ENCODE measurements around the gene HSPA2. TPM values are rescaled to one million over a fixed set of nuclear protein-coding genes. Genes with fewer than 3 reads are reported as not detected.

HSPA2 gene
- total and polyA plus RNA-seq, 2 of the 13 experiments (the other 11 are each of a cell fraction or from before 2014, with no cell fraction given): 0.15 to 0.27 TPM

DNA sequence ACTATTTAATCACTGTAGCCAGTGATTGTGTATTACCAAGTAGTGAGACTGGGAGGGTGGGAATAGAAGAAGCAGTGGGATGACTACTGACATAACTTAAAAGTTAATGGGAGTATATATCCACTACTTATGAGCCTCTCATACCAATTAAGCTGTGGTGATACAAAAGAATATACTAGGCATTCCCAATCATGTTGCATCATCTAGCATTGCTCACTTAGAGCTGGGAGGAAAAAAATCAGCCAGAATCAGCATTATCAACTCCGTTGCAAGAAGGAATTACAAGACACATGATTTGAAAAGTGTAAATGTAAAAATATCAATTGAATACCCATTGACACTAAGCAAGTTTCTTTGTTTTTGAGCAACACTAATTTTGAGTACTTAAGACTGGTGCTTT lies 8.5 kb downstream of the HSPA2 start (continued):
- TF ChIP-seq, protein P1, sequence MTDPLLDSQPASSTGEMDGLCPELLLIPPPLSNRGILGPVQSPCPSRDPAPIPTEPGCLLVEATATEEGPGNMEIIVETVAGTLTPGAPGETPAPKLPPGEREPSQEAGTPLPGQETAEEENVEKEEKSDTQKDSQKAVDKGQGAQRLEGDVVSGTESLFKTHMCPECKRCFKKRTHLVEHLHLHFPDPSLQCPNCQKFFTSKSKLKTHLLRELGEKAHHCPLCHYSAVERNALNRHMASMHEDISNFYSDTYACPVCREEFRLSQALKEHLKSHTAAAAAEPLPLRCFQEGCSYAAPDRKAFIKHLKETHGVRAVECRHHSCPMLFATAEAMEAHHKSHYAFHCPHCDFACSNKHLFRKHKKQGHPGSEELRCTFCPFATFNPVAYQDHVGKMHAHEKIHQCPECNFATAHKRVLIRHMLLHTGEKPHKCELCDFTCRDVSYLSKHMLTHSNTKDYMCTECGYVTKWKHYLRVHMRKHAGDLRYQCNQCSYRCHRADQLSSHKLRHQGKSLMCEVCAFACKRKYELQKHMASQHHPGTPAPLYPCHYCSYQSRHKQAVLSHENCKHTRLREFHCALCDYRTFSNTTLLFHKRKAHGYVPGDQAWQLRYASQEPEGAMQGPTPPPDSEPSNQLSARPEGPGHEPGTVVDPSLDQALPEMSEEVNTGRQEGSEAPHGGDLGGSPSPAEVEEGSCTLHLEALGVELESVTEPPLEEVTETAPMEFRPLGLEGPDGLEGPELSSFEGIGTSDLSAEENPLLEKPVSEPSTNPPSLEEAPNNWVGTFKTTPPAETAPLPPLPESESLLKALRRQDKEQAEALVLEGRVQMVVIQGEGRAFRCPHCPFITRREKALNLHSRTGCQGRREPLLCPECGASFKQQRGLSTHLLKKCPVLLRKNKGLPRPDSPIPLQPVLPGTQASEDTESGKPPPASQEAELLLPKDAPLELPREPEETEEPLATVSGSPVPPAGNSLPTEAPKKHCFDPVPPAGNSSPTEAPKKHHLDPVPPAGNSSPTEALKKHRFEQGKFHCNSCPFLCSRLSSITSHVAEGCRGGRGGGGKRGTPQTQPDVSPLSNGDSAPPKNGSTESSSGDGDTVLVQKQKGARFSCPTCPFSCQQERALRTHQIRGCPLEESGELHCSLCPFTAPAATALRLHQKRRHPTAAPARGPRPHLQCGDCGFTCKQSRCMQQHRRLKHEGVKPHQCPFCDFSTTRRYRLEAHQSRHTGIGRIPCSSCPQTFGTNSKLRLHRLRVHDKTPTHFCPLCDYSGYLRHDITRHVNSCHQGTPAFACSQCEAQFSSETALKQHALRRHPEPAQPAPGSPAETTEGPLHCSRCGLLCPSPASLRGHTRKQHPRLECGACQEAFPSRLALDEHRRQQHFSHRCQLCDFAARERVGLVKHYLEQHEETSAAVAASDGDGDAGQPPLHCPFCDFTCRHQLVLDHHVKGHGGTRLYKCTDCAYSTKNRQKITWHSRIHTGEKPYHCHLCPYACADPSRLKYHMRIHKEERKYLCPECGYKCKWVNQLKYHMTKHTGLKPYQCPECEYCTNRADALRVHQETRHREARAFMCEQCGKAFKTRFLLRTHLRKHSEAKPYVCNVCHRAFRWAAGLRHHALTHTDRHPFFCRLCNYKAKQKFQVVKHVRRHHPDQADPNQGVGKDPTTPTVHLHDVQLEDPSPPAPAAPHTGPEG (CRISPR knock-in tag; IDR thresholded peaks at IDR 0.05): no peak
- no peak for TF ChIP-seq ZBTB8A (CRISPR knock-in tag; IDR thresholded peaks at IDR 0.05; ENCODE audit: borderline replicate concordance, low read depth)
- TF ChIP-seq ZNF605 (CRISPR knock-in tag; IDR thresholded peaks at IDR 0.05): no peak
- no peak for TF ChIP-seq NR2C2 (CRISPR knock-in tag; IDR thresholded peaks at IDR 0.05; ENCODE audit: borderline replicate concordance)
- TF ChIP-seq NFIB (CRISPR knock-in tag; IDR thresholded peaks at IDR 0.05; ENCODE audit: borderline replicate concordance): no peak
- TF ChIP-seq ZNF230 (CRISPR knock-in tag; IDR thresholded peaks at IDR 0.05): no peak
- no peak for TF ChIP-seq RBM22 (optimal IDR thresholded peaks at IDR 0.05; ENCODE audit: low read length)
- no peak for TF ChIP-seq RFXAP (CRISPR knock-in tag; IDR thresholded peaks at IDR 0.05; ENCODE audit: borderline replicate concordance)
- no peak for TF ChIP-seq ZNF607 (CRISPR knock-in tag; IDR thresholded peaks at IDR 0.05; ENCODE audit: borderline replicate concordance)
